ENCODE measurements around the gene GGA2. TPM values are rescaled to one million over a fixed set of nuclear protein-coding genes. Genes with fewer than 3 reads are reported as not detected.
"Not testable (repeated sequence)": the region's sequence is repeated elsewhere in the genome, so short reads cannot be mapped to it uniquely, and the experiment has no call there.

The GGA2 gene
- total RNA-seq, 1 experiment from 2014 or later, result 28.8 TPM

DNA sequence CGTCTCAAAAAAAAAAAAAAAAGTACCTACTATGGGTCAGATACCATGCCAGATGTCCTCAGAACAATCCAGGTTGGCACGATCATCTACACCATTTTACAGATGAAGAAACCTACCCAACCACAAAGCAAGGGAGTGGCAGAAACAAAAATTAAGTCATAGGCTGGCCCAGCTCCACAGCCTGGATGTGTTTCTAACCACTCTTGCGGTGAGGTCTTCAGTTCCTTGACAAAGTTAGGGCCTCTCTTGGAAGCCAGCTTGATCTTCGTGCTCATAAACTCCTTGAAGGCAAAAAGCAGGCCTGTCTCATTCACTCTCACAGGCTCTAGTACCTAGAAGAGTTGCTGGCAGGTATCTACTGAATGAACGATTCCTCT, 6.2 kb downstream of the GGA2 start:
- peak; percentile 87 for DNase-seq (ENCODE audit: low spot score)

DNA sequence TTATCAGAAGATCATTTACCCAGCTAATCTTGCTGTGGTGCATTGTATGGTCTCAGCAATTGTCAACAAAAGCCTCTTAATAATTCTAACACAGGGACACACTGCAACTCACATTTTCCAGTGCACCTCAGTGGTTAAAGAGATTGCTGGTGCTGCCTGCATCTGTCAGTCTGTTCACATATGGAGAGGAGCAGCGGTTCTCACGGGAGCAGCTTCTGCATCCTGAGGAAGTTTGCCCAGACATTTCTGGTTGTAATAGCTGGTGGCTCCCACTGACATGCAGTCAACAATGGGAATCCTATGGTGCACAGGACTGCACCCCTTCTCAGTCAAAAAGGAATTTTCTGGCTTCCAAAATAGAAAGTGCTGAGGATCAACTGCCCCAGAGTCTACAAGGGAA, 7.8 kb downstream of the GGA2 start:
- DNase-seq (ENCODE audit: low spot score), result no peak

DNA sequence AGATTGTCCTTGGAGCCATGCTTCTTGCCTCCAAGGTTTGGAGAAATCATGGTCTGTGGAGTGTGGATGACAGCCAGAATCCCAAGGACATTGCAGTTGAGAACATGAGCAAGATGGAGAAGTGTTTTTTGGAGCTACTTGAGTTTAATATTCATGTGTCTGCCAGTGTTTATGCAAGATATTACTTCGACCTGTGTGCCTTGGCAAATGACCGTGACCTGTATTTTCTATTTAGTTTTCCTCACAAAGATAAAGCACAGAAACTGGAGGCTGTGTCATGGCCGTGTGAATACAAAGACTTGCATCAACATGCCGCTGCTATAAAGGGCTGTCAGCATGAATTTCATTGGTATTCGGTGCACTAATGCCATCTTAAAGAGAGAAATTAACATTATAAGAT, 9.0 kb downstream of the GGA2 start:
- no peak for DNase-seq (ENCODE audit: low spot score)

DNA sequence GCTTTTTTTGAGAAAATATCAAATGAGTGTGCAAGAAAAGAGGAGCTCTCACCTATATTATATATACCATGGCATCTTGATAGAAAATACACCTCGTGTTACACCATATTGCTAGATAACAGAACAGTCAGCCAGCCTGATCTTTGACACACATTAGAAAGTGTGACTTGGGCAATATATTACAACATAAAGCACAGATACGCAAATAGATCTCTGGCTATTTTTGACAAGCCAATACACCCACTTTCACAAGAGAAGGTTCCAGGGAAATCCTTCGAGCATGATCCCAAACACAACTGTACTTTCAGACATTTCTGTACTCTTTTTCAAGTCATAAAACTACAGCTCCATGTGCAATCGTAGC, 9.4 kb downstream of the GGA2 start:
- no peak for DNase-seq (ENCODE audit: low spot score)

DNA sequence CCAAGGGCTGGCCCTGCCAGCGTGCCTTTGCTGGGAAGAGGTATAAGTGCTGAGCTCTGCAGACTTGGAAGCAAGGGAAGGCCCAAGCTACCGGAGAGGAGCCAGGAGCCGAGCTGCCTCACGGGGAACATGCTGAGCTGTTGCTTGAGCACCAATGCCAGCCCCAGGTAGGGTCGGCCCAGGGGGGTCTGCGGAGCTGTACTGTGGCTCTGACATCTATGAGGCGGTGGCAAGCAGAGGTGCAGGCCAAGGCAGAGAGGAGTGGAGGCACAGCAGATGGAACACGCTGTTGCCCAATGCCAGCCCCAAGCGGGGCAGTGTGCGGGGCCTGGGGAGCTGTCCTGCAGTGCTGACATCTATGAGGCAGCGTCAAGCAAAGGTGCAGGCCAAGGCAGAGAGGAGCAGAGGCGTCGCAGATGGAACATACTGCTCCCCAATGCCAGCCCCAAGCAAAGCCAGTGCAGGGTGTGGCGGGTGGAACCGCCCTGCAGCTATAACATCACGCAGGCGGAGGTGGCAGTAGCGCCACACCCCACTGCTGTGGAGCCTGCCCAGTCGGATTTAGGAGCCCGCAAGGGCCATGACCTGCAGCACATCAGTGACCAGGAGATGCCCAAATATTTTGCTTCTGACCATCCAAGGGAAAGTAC, 10.0 kb downstream of the GGA2 start:
- no peak for DNase-seq (ENCODE audit: low spot score)

DNA sequence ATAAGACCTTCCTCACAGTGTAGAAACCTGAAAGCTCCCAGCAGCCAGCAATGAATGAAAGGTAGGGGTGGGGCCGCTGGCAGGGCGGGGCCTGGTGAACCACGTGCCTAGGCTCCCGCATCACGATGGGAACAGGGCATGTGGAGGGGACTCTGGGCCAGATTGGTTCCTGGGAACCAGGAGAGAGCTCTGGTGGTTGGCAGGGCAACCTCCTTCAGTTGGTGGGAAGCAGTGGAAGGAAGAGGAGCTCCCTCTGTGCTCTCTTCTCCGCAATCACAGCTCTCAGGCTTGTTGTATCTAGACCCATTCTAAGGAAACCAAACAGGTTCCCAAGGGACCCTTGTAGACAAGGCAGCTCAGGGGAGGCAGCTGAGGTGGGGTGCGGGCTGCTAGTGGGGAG, 10.5 kb downstream of the GGA2 start:
- DNase-seq (ENCODE audit: low spot score), result no peak

DNA sequence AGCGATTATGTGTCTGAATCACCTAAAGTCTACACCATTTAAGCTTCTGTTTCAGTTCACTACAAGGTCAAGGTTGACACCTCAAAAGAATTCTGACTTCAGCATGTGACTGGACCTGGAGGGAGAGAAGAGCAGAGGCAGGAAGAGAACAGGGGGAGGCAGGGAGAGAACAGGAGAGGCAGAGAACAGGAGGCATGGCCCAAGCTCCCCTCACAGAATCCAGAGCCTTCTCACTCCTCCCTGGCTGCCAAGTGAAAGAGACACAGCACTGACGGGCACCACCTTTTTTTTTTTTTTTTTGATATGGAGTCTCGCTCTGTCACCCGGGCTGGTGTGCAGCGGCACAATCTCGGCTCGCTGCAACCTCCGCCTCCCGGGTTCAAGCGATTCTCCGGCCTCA, 11.4 kb downstream of the GGA2 start:
- no peak for DNase-seq (ENCODE audit: low spot score)

DNA sequence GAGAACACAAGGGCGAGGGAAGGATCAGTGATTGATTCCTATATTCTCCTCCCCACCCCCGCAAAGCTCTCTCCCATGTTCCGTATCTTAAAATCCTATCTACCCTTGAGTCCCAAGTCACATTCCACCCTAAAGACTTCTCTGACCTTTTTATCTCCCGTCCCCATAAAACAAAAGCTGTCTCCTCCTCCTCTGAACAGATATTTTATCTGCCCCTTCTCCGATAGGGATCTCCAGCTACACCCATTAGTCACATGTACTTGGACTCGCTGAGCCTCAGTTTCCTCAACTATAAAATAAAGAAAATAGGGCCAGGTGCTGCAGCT, 12.8 kb downstream of the GGA2 start:
- no peak for DNase-seq (ENCODE audit: low spot score)

DNA sequence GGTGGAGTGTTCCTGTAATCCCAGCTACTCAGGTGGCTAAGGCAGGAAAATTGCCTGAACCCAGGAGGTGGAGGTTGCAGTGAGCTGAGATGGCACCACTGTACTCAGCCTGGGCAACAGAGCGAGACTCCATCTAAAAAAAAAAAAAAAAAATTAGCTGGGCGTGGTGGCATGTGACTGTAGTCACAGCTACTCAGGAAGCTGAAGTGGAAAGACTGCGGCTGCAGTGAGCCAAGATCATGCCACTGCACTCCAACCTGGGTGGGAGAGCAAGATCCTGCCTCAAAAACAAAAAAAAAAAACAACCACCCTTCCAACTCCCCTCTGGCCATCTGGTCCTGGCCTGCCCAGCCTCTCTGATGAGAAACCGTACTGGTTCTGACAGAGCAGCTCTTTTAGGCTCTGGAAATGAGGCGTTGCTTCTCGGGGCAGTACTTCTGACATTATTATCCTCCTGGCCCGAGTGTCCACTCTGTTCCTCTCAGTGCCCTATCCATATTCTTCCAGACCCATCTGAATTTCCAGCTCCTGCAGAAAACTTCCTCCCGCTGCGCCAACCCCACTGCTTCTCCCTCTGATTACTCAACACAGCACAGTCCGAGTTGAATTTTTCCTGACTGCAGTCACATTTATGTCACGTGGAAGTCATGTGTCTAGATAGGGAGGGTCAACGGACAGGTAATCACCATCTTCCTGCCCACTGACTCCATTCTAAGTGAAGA, 13.3 kb downstream of the GGA2 start:
- no peak for DNase-seq (ENCODE audit: low spot score)

DNA sequence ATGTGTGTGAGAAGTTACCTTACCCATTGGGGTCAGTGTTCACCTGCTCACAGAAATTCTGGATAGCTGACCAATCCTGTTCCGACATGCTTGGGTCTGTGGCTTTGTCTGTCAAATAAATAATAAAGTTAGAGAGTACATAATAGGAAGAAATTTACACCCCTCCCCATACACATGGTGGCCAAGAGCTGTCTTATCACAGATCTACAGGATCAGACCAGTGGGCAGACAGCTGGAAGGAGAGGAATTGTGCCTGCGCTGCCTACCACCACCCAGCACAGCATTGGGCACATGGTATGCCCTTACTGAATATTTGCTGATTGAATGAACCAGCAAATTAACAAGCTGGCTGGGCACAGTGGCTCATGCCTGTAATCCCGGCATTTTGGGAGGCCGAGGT, 14.6 kb downstream of the GGA2 start:
- DNase-seq (ENCODE audit: low spot score), result no peak

DNA sequence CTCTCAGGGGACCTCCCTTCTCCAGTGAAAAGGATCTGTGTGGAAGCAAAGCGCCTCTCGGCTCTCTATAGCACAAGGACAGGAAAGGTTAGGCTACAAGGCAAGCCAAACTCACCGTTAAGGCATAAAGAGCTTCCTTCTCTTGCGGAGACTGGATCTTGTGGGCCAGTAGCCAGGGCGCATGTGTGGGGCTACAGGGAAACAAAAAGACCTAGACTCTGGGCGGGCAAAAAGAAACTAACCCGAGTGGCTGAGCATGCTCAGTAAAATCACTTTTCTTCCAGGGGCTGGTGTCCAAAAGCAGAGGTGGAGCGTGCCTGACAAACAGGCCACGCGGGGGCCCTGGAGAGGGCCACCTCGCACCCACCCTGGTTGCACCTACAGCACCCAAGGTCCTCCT, 16.1 kb downstream of the GGA2 start:
- DNase-seq (ENCODE audit: low spot score), result no peak

DNA sequence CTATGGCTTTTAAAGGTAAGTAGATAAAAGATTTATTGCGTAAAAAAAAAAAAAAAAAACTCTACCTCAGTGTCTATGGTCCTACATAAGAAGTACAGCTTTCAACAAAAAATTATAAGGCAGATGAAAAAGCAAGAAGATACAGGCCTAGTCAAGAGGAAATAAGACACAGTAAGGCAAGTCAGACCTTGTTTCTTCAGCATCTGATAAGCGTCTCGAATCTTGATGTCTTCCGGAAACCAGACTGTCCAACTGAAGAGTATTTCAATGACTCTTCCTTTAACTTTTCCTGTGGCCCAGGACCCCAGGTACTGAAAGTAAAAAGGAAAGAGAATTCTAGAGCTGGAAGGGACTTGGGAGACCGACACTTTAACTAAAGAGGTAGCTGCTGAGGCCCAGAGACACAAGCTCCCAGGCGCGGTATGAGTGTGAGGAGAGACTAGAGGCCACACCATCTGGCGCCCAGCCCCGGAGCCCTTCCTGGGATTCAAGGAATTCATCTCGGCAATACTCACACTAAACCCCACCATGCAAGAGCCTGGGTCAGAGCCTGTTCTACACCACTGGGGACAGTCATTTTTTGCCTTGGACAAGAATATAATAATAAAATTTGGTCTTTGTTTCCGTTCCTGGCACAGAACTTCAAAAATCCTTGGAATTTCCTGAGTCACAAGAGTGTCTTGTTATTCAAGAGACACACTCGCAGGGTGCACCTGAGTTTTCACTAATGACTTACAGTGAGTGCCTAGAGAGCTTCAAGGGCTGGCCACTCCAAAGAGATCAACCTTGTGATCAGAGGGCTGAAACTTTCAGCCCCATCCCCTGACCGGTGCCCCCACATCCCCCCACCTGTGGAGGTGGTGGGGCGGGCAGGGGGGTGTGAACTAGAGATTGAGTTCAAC, 18.6 kb downstream of the GGA2 start:
- no peak for DNase-seq (ENCODE audit: low spot score)

DNA sequence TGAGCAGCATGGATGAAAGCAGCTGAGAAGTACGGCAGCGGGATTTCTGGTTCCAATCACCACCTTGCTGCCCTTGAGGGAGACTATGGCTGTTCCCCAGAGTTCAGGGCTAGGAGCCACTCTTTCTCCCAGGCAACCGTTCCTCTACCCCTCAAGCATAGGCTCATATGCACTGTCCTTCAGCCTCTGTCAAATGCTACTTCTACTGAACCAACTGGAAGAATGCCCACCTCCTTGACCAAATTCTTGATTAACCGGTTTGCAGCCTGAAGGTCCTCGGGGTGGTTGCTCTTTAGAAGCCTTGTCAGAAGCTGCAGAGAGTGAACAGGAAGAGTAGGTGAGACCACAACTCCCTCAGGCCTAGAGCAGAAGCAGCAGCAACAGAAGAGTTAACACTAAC, 23.8 kb downstream of the GGA2 start:
- DNase-seq (ENCODE audit: low spot score), result no peak

DNA sequence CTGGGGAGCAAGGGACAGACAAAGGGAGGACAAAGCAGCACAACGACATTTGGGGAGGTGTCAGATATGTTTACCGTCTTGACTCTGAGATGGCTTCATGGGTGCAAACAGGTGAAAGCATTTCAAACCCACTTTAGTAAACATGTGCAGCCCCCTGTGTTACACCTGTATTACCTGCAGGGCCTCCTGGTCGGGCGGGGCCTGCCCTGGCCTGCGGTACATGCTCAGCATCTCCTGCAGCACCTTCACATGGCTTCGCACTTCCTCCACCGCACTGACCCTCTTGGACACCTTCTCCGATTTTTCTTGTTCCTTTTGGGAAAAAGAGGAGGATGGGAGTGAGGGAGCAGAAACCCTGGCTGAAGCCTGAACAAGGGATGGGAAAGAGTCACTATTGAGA, 24.5 kb downstream of the GGA2 start:
- no peak for DNase-seq (ENCODE audit: low spot score)

DNA sequence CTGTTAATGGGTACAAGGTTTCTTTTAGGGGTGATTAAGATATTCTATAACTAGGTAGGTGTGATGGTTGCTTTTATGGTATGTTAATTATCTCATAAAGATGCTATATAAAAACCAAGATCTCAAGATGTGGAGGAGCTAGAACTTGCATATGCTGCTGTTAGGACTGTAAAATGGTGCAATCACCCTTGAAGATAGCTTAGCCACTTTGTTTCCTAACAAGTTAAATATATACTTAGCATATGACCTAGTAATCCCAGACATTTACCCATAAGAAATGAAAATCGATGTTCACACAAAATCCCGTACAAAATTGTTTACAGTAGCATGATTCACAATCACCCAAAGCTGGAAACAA, 25.1 kb downstream of the GGA2 start:
- no peak for DNase-seq (ENCODE audit: low spot score)

DNA sequence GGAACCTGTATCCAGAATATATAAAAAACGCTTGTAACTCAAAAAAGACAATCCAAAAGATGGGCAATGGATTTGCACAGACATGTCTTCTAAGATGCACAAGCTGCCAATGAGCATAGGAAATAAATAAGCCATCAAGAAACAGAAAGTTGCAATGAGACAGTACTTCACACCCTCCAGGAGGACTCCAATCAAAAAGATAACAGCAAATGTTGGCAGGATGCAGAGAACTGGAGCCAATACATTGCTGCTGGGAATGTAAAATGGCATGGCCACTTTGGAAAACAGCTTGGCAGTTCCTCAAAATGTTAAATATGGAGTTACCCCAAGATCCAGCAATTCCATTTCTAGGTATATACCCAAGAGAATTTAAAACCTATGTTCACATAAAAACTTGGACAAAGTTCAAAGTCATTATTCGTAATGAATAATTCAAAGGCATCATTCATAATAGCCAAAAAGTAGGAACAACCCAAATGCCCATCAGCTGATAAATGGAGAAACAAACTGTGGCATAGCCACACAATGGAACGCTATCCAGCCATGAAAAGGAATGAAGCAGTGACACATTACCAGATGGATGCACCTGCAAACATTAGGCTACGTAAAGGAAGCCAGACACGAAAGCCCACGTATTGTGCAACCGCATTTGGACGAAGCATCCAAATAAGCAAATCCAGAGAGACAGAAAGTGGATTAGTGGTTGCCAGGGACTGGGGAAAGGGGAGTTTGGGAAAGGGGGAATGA, 25.6 kb downstream of the GGA2 start:
- DNase-seq (ENCODE audit: low spot score), result no peak

DNA sequence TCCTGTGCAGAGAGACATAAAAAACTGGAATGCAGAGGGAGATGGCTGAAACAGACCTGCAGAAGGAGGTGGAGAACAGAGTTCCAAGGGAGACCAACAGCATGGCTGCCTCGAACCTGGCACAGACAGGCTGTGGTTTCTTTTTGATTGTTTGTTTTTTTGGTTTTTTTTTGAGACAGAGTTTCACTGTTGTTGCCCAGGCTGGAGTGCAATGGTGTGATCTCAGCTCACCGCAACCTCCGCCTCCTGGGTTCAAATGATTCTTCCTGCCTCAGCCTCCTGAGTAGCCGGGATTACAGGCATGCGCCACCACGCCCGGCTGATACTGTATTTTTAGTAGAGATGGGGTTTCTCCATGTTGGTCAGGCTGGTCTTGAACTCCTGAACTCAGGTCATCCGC, 26.8 kb downstream of the GGA2 start:
- DNase-seq (ENCODE audit: low spot score), result not testable (repeated sequence)

DNA sequence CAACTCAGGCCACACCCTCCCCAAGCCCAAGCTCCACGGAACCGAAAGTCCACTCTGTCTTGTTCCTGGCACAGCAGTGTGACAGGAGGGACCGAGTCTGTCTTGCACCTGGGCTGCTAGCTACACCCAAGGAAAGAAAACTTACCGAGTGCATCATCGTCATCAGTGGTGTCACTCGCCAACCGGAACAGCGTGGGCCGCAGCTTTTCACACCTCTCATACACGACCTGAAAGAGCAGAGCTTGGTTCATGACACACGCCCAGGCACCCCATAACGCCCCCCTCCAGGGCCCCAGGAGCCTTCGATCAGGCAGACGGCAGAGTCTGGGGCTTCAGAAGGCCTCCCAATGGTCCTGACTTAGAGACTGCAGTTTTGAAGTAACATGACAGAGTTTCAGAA, 27.5 kb downstream of the GGA2 start:
- DNase-seq (ENCODE audit: low spot score), result no peak

DNA sequence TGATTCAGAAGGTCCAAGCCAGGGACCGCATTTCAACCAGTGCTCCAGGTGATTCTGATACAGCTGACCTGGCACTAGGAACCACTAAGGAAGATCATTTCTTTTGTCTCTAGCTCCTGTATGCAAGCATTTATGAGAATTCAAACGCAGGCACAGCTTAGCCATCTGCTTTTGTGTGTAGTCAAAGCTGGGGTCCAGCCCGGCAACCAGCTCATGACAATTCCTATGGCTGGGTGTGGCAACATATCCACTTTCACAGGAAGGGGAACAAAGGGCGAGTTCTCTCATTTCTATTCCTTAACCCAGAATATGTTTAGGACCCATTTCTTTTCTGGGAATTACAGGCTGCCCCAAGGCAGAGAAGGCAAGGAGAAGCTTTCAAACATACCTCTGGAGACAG, 30.0 kb downstream of the GGA2 start:
- no peak for DNase-seq (ENCODE audit: low spot score)

DNA sequence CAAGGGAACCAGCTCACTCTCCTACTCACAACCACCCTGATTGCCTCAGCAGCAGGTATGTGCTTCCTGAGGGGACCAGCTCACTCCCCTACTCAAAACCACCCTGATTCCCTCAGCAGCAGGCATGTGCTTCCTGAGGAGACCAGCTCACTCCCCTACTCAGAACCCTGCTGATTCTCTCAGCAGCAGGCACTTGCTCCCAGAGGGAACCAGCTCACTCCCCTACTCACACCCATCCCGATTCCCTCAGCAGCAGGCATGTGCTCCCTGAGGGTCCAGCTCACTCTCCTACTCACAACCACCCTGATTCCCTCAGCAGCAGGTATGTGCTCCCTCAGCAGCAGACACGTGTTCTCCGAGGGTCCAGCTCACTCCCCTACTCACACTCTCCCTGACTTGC, 31.2 kb downstream of the GGA2 start:
- no peak for DNase-seq (ENCODE audit: low spot score)

DNA sequence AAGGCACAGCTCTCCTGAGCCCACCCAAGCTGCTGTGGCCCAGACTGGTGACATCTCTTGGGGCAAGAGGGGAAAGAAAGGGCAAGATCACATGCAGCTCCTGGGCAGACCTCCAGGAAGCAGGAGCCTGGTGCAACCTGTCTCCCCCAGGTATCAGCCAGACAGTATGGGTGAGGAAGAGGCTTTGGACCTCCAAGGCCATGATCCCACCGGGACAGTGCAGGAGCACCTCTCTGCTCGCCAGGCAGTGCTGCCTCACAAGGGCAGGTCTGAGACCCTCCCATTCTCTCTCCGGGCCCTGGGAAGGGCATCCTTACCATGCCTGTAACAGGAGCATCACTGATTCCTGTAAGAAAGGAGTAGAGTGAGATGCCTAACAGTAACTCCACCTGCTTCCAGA, 31.7 kb downstream of the GGA2 start:
- no peak for DNase-seq (ENCODE audit: low spot score)

DNA sequence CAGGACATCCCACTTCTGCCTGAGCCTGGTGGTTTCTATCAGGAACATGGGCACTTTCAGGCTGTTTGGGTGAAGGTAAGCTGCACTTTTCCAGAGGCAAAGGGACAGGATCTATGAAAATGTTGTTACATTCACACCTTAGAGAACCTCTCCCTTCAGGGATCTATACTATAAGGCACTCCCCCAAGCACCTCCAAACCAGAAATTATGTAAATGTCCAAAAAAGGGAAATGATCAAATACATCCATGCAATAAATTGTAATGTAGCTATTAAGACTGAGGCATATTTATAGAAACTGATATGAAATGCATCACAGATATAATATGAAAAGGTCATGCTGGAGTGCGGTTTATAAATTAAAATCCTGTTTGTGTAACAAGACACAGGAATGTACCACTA, 34.0 kb downstream of the GGA2 start:
- no peak for DNase-seq (ENCODE audit: low spot score)

DNA sequence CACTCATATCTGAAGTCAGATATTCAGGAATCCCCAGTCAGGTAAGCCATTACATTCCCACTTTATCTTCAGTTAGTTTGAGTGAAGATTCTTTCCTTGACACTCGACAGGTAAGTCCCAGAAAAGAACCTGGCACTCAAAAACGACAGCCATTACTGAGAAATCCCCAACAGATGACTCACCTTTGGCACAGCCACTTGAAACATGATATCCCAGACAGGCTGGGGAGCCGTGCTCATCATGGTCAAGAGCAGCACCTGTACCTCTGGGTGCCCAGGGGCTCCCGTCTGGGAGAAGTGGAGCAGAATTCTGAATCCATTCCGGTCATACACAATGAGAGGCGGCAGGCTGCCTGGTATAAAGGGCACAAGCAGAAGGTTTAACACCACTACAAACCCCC, 40.5 kb downstream of the GGA2 start:
- DNase-seq (ENCODE audit: low spot score), result no peak
